Liver (tissue), 3 donors: ENCODE results near the gene RUFY1.

Source experiments
- ATF3 ChIP-seq: IDR thresholded peaks from 2 replicates; pipeline ENCODE4 v1.6.1; 2016; ENCODE audit warnings: antibody characterized with exemption
- CTCF ChIP-seq: fragments of 150-350 bp; IDR thresholded peaks from 2 replicates; pipeline ENCODE4 v1.5.1; 2017; ENCODE audit warnings: improper control_type of control experiment, low read depth, low read length; ENCODE audit not compliant: missing input control
- EGR1 ChIP-seq, 2 donors: IDR thresholded peaks; 2 replicates each; pipeline ENCODE4 v1.6.1; 2016 to 2018; ENCODE audit warnings: antibody characterized with exemption in 2 of 2, low read depth in 2 of 2
- GABPA ChIP-seq, 2 donors: IDR thresholded peaks in 1 of 2; conservative IDR thresholded peaks in 1 of 2; 2 replicates each; pipeline ENCODE4 v1.6.1; 2016; ENCODE audit warnings: antibody characterized with exemption in 2 of 2, mild to moderate bottlenecking in 1 of 2, moderate library complexity in 1 of 2
- MAX ChIP-seq: IDR thresholded peaks from 2 replicates; pipeline ENCODE4 v1.6.1; 2016; ENCODE audit warnings: antibody characterized with exemption
- RAD21 ChIP-seq, 2 donors: IDR thresholded peaks; 2 replicates each; pipeline ENCODE4 v1.6.1; 2016; ENCODE audit warnings: antibody characterized with exemption in 2 of 2, mild to moderate bottlenecking in 2 of 2
- REST ChIP-seq: IDR thresholded peaks from 2 replicates; pipeline ENCODE4 v1.6.1; 2016; ENCODE audit warnings: antibody characterized with exemption, mild to moderate bottlenecking
- RXRA ChIP-seq, 2 donors: IDR thresholded peaks; 2 replicates each; pipeline ENCODE4 v1.6.1; 2017 to 2018; ENCODE audit warnings: antibody characterized with exemption in 2 of 2, mild to moderate bottlenecking in 1 of 2
- SP1 ChIP-seq: IDR thresholded peaks from 2 replicates; pipeline ENCODE4 v1.6.1; 2018; ENCODE audit warnings: antibody characterized with exemption, mild to moderate bottlenecking
- TAF1 ChIP-seq: conservative IDR thresholded peaks from 2 replicates; pipeline ENCODE4 v1.6.1; 2016; ENCODE audit warnings: antibody characterized with exemption, mild to moderate bottlenecking
- YY1 ChIP-seq: IDR thresholded peaks from 2 replicates; pipeline ENCODE4 v1.6.1; 2016; ENCODE audit warnings: antibody characterized with exemption, mild to moderate bottlenecking
- ZBTB33 ChIP-seq: IDR thresholded peaks from 2 replicates; pipeline ENCODE4 v1.6.1; 2016; ENCODE audit warnings: antibody characterized with exemption
- donor health status: healthy.
- donor health status: healthy.

GRCh38 chr5:179614745-179615144 is 64.4 kb downstream of the RUFY1 start:
- TF ChIP-seq CTCF (no peak), TAF1 (no peak), RAD21 (IDR thresholded peaks at IDR 0.05) (no peak), ZBTB33 (no peak), EGR1 (IDR thresholded peaks at IDR 0.05; ENCODE audit: low read depth in 2 of 2) (no peak), MAX (no peak), REST (no peak), RXRA (IDR thresholded peaks at IDR 0.05) (no peak), SP1 (no peak), ATF3 (no peak), YY1 (no peak), GABPA (IDR thresholded peaks at IDR 0.05 in 1 of 2, conservative IDR thresholded peaks at IDR 0.05 in 1 of 2) (no peak)
